CD1c-positive myeloid dendritic cell (primary cell): ENCODE measurements around the gene CCDC107.
A peak's percentile ranks its signal among the peaks of the same experiment; 100 is the strongest.

Experiments
- DNase-seq: peaks from one replicate; pipeline ENCODE4 v3.0.0-alpha.2; 2016; ENCODE audit errors: extremely low spot score

The CCDC107 gene

GRCh38 chr9:35660966-35661415, 2.9 kb downstream of the CCDC107 start:
- no peak for DNase-seq

- DNase-seq, result no peak
Measured at GRCh38 chr9:35661756-35662350, 3.8 kb downstream of the CCDC107 start.

- no peak for DNase-seq
Measured at GRCh38 chr9:35662437-35662836, 4.3 kb downstream of the CCDC107 start.

- peak; percentile 90 for DNase-seq
Measured at GRCh38 chr9:35664531-35665470, 6.7 kb downstream of the CCDC107 start, which contains the start of gene ARHGEF39. TSS of gene ARHGEF39 (minus strand) at chr9:35665195. CDS start at chr9:35665169, 26 bp downstream.

- DNase-seq, result no peak
Measured at GRCh38 chr9:35665471-35665818, 7.4 kb downstream of the CCDC107 start.

- no peak for DNase-seq
Measured at GRCh38 chr9:35666045-35666444, 8.0 kb downstream of the CCDC107 start.

GRCh38 chr9:35666549-35666948, 8.5 kb downstream of the CCDC107 start:
- DNase-seq, result no peak

GRCh38 chr9:35667939-35668338, 9.8 kb downstream of the CCDC107 start:
- DNase-seq, result no peak

GRCh38 chr9:35669331-35670145, 11.4 kb downstream of the CCDC107 start:
- DNase-seq, result no peak

GRCh38 chr9:35673132-35674024, 15.3 kb downstream of the CCDC107 start, which contains the start of gene CA9:
TSS of gene CA9 (plus strand) at chr9:35673928. CDS start at chr9:35673960, 32 bp downstream.
- DNase-seq, result no peak

GRCh38 chr9:35674025-35674361, 15.9 kb downstream of the CCDC107 start:
- DNase-seq, result no peak

- no peak for DNase-seq
Measured at GRCh38 chr9:35675204-35675603, 17.1 kb downstream of the CCDC107 start.

- peak; percentile 30 for DNase-seq
Measured at GRCh38 chr9:35675732-35676392, 17.8 kb downstream of the CCDC107 start.

- DNase-seq, result no peak
Measured at GRCh38 chr9:35679091-35679490, 21.0 kb downstream of the CCDC107 start.

- no peak for DNase-seq
Measured at GRCh38 chr9:35679766-35680330, 21.8 kb downstream of the CCDC107 start.

- DNase-seq, result no peak
Measured at GRCh38 chr9:35680331-35681105, 22.4 kb downstream of the CCDC107 start.

GRCh38 chr9:35681341-35682002, 23.4 kb downstream of the CCDC107 start:
- DNase-seq, result no peak

GRCh38 chr9:35682051-35682450, 24.0 kb downstream of the CCDC107 start:
- no peak for DNase-seq
